DOHH2 (cell line): Measurements from ENCODE around the gene HOXA9.

ENCODE experiments used
- EZH2phosphoT487 ChIP-seq: fragments of 200-600 bp; sonication (generic); IDR thresholded peaks from 2 replicates; pipeline ENCODE4 v1.6.1; 2017; ENCODE audit warnings: borderline replicate concordance, mild to moderate bottlenecking, antibody characterized with exemption, low read length, moderate library complexity, mixed read lengths
- TF ChIP-seq, protein P1 (sequence below): fragments of 200-600 bp; sonication (generic); IDR thresholded peaks from one replicate; pipeline ENCODE4 v1.5.1; 2014; ENCODE audit warnings: antibody characterized with exemption, mild to moderate bottlenecking, low read depth, low read length; ENCODE audit not compliant: poor library complexity, severe bottlenecking

DNA sequence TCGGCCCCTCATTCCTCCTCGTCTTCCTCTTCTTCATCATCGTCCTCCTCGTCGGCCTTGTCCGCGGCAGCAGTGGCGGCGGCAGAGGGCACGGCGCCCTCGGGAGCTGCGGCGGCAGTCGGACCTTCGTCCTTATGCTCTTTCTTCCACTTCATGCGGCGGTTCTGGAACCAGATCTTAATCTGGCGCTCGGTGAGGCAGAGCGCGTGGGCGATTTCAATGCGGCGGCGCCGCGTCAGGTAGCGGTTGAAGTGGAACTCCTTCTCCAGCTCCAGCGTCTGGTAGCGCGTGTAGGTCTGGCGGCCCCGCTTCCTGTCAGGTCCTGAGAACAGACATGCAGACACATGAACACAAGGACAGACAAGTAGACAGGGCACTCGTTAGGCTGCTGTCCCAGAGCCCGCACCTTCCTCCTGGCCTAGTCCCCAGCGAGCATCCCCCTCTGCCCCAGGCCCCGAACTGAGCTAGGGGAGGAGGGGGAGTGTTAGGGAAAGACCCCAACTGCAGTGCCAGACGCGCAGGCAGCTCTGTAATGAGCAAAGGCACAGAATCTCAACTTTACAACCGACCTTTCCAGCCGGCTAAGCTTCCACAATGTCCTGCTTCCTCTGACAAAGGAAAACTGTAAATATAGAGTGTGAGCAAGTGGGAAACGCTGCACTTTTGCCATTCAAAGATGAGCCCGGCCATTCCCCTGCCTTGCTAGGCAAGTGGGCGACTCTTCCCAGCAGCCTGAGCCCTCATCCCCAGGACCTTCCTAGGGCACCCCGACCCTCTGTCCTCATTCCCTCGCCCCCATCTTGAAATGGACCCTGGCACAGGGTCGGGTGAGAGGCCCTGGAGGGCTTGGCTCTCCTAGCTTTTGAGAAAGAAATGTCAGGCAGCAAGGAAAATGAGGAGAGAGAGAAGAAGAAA, 10.2 kb downstream of the HOXA9 start:
- TF ChIP-seq, protein P1, sequence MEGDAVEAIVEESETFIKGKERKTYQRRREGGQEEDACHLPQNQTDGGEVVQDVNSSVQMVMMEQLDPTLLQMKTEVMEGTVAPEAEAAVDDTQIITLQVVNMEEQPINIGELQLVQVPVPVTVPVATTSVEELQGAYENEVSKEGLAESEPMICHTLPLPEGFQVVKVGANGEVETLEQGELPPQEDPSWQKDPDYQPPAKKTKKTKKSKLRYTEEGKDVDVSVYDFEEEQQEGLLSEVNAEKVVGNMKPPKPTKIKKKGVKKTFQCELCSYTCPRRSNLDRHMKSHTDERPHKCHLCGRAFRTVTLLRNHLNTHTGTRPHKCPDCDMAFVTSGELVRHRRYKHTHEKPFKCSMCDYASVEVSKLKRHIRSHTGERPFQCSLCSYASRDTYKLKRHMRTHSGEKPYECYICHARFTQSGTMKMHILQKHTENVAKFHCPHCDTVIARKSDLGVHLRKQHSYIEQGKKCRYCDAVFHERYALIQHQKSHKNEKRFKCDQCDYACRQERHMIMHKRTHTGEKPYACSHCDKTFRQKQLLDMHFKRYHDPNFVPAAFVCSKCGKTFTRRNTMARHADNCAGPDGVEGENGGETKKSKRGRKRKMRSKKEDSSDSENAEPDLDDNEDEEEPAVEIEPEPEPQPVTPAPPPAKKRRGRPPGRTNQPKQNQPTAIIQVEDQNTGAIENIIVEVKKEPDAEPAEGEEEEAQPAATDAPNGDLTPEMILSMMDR = no peak
- TF ChIP-seq EZH2phosphoT487 = no peak; the same call in 1 of the 2 replicates
